ENCODE results near the gene RPH3AL. TPM values are rescaled to one million over a fixed set of nuclear protein-coding genes. Genes with fewer than 3 reads are reported as not detected.

Gene RPH3AL
- total and polyA plus RNA-seq, 9 donors, result 5.8 to 43.8 (median 21.0) TPM

DNA sequence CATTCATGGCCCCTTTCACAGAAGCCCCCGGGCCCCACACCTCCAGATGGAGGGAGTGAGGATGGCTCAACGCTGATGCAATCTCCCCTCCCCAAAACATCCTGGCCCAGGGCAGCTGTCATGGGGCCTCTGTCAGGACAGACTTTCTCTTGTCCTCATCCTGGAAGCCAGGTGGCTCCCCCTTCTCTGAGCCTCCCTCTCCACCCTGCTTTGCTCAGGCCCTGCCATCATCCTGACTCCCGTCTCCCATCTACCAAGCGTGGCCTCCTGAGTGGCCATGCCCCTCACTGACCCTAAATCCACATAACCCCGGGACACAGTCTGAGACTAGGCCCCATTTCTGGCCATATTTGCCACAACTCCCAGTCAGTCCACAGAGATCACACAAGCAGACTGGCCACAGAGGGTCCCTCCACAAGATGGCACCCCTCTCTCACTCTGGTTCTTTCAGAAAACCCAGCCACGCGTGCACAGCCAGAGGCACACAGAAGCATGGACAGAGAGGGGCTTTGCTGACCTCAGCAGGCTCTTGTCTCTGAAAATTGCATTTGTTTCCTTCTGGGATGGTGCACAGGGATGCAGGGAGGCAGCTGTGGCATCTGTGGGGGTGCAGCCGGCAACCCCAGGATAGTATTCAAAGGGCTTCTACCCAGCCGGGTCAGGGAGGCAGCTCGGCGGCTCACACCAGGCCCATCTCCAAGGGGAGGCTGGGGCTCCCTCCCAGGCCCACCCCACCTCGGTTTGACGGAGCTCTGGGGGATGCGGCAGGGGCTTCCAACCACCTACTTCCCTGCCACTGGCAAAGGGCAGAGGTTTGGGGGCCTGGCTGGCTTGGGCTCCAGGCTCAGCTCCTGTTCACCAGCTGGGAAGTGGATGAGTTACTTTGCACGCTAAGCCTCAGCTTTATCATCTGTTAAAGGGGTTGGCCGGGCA lies 188.0 kb downstream of the RPH3AL start:
- Histone ChIP-seq H3K9me3 (no peaks in the 10 kb centered on the region), H3K4me1 (ENCODE audit: insufficient read depth) (no peaks in the 10 kb centered on the region), H3K27me3 (no peaks in the 10 kb centered on the region), H3K4me3 (no peak overlapping the region), H3K36me3 (no peaks in the 10 kb centered on the region), H3K27ac (no peak overlapping the region)
- peak; percentile 62 to 79 (median 78) for DNase-seq
- WGBS, 3 donors, result 39 to 43% (median 41%) methylated on average over 16 of the region's 16 CpGs
- TF ChIP-seq, protein P1, sequence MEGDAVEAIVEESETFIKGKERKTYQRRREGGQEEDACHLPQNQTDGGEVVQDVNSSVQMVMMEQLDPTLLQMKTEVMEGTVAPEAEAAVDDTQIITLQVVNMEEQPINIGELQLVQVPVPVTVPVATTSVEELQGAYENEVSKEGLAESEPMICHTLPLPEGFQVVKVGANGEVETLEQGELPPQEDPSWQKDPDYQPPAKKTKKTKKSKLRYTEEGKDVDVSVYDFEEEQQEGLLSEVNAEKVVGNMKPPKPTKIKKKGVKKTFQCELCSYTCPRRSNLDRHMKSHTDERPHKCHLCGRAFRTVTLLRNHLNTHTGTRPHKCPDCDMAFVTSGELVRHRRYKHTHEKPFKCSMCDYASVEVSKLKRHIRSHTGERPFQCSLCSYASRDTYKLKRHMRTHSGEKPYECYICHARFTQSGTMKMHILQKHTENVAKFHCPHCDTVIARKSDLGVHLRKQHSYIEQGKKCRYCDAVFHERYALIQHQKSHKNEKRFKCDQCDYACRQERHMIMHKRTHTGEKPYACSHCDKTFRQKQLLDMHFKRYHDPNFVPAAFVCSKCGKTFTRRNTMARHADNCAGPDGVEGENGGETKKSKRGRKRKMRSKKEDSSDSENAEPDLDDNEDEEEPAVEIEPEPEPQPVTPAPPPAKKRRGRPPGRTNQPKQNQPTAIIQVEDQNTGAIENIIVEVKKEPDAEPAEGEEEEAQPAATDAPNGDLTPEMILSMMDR (IDR thresholded peaks at IDR 0.05), result peak; percentile 60 to 84 (median 74)
- TF ChIP-seq POLR2A (IDR thresholded peaks at IDR 0.05) (no peak), EP300 (IDR thresholded peaks at IDR 0.05) (no peak)
- intact Hi-C loops (cut with DNase I), result loop anchor here in 3 of 4 donors (5.0 kb wide), 2 partner anchors 223 to 533 kb away; no protein-coding TSS in a partner anchor

DNA sequence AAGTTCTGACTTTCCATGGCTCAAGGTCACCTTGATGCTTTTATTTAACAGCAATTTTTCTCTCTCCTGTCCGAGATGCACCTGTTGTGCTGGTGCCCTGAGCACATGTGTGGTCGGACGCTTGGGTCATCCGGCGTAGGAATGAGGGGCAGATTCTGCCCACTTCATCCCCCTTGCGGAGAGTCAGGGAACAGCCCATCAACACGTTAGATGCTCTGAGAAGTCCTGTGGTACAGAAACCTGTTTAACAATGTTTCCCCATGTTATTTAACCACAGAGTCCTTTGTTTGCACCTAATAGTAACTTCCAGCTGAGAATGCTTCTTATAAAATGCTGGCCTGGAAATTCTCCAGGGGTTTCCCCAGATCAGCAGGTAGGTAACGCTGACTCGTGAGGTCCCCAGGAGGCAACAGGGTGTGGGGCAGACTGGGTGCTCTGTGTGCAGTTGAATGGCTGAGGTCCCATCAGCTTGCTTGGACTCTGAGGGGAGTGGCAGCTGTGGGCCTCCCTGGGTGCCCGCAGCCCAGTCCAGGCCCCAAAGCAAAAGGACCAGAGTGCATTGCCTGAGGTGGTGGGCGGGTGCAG lies 189.0 kb downstream of the RPH3AL start:
- no peaks in the 10 kb centered on the region for H3K4me1 ChIP-seq (ENCODE audit: insufficient read depth)
- WGBS, 3 donors, result 74 to 86% (median 78%) methylated on average over 11 of the region's 11 CpGs
- H3K36me3 ChIP-seq, result no peaks in the 10 kb centered on the region
- no peaks in the 10 kb centered on the region for H3K27me3 ChIP-seq
- H3K4me3 ChIP-seq, result no peak overlapping the region
- TF ChIP-seq POLR2A (IDR thresholded peaks at IDR 0.05) (no peak), EP300 (IDR thresholded peaks at IDR 0.05) (no peak)
- TF ChIP-seq, protein P1 (IDR thresholded peaks at IDR 0.05), result no peak
- no peak overlapping the region for H3K27ac ChIP-seq
- no peaks in the 10 kb centered on the region for H3K9me3 ChIP-seq
- intact Hi-C loops (cut with DNase I), result loop anchor here in 3 of 4 donors (5.0 kb wide), 2 partner anchors 224 to 534 kb away; no protein-coding TSS in a partner anchor
- DNase-seq, result no peak

DNA sequence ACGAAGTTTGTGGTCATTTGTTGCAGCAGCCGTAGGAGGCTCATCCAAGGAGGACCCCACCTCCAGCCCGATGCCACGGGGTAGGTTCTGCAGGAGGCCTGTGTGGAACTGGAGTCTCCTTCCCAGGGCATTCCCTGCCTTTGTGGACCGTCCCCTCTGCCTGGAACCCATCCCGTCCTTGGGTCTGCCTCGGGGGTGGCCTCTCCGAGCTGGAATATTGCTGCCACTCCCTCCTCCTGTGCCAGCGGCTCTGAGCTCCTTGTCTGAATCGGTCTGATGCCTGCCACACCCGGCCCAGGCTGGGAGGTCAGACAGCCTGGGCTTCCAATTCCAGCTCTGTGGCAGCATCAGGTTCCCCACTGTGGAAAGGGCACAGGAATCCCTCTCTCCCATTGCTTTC lies 189.9 kb downstream of the RPH3AL start:
- intact Hi-C loops (cut with DNase I), result loop anchor here in 3 of 4 donors (5.0 kb wide), 2 partner anchors 225 to 535 kb away; no protein-coding TSS in a partner anchor
- no peaks in the 10 kb centered on the region for H3K27me3 ChIP-seq
- H3K36me3 ChIP-seq, result no peaks in the 10 kb centered on the region
- DNase-seq, result no peak
- no peak overlapping the region for H3K27ac ChIP-seq
- H3K9me3 ChIP-seq, result no peaks in the 10 kb centered on the region
- WGBS, 3 donors, result 82 to 92% (median 85%) methylated on average over 11 of the region's 11 CpGs
- no peak for TF ChIP-seq POLR2A (IDR thresholded peaks at IDR 0.05)
- TF ChIP-seq, protein P1 (IDR thresholded peaks at IDR 0.05), result no peak
- TF ChIP-seq EP300 (IDR thresholded peaks at IDR 0.05), result no peak
- no peaks in the 10 kb centered on the region for H3K4me1 ChIP-seq (ENCODE audit: insufficient read depth)
- no peak overlapping the region for H3K4me3 ChIP-seq

Other genes with a start within 250 kb of the RPH3AL start
- not detected for gene SCGB1C2, start 215.2 kb downstream of the RPH3AL start, total RNA-seq
- gene SCGB1C2, start 215.2 kb downstream of the RPH3AL start, polyA plus RNA-seq, result not detected
- 1 to 10 TPM in 6 of 7 donors, under 1 TPM in 1; 0.83 to 4.5 (median 2.0) TPM for gene DOC2B, start 171.2 kb downstream of the RPH3AL start, total RNA-seq
- 1 to 10 TPM; 1.3 to 4.2 TPM for gene DOC2B, start 171.2 kb downstream of the RPH3AL start, polyA plus RNA-seq
- 10 to 100 TPM in 4 of 7 donors, 1 to 10 TPM in 3; 3.2 to 29.8 (median 12.8) TPM for gene RFLNB, start 93.1 kb upstream of the RPH3AL start, total RNA-seq
- gene RFLNB, start 93.1 kb upstream of the RPH3AL start, polyA plus RNA-seq, result 10 to 100 TPM in 1 of 2 donors, 1 to 10 TPM in 1; 7.5 to 10.0 TPM

Data from ovary (tissue), 9 donors.